MM.1S (cell line): ENCODE data around the gene GLE1.
"Not testable (repeated sequence)": the region's sequence is repeated elsewhere in the genome, so short reads cannot be mapped to it uniquely, and the experiment has no call there.

Experiments
- DNase-seq: peaks from one replicate; pipeline ENCODE4 v3.0.0-alpha.2; 2015
- H2AFZ ChIP-seq: fragments of 300-600 bp; sonication (generic); 2 replicates; pipeline ENCODE4 v1.6.0; 2016; ENCODE audit warnings: antibody characterized with exemption, low read length
- H3F3A ChIP-seq: fragments of 300-600 bp; sonication (generic); 2 replicates; pipeline ENCODE4 v1.6.1; 2016; ENCODE audit warnings: mild to moderate bottlenecking, antibody characterized with exemption, low read length, moderate library complexity, mixed read lengths; ENCODE audit not compliant: insufficient read depth
- H3K27ac ChIP-seq: fragments of 300-600 bp; sonication (generic); 2 replicates; pipeline ENCODE4 v1.5.1; 2016; ENCODE audit warnings: mild to moderate bottlenecking, low read length
- H3K27me3 ChIP-seq: fragments of 300-600 bp; sonication (generic); replicated peaks from 2 replicates; pipeline ENCODE4 v1.6.0; 2016; ENCODE audit warnings: low read length; ENCODE audit not compliant: insufficient read depth
- H3K36me3 ChIP-seq: fragments of 300-600 bp; sonication (generic); replicated peaks from 2 replicates; pipeline ENCODE4 v1.6.1; 2016; ENCODE audit warnings: mild to moderate bottlenecking, low read length, mixed read lengths; ENCODE audit not compliant: insufficient read depth
- H3K4me1 ChIP-seq: fragments of 300-600 bp; sonication (generic); 2 replicates; pipeline ENCODE4 v1.6.1; 2016; ENCODE audit warnings: low read length, mixed read lengths
- H3K4me2 ChIP-seq: fragments of 300-600 bp; sonication (generic); 2 replicates; pipeline ENCODE4 v1.6.0; 2016; ENCODE audit warnings: low read depth, low read length
- H3K4me3 ChIP-seq: fragments of 300-600 bp; sonication (generic); 2 replicates; pipeline ENCODE4 v1.5.1; 2016; ENCODE audit warnings: low read length, mixed read lengths
- H3K79me2 ChIP-seq: fragments of 300-600 bp; sonication (generic); 2 replicates; pipeline ENCODE4 v1.6.1; 2016; ENCODE audit warnings: mixed run types, low read length, mixed read lengths
- H3K9ac ChIP-seq: fragments of 300-600 bp; sonication (generic); 2 replicates; pipeline ENCODE4 v1.6.1; 2016; ENCODE audit warnings: low read length, mixed read lengths
- H3K9me2 ChIP-seq: fragments of 300-600 bp; sonication (generic); replicated peaks from 2 replicates; pipeline ENCODE4 v1.6.1; 2016; ENCODE audit warnings: mild to moderate bottlenecking, low read length, mixed read lengths; ENCODE audit not compliant: insufficient read depth
- H3K9me3 ChIP-seq: fragments of 300-600 bp; sonication (generic); replicated peaks from 2 replicates; pipeline ENCODE4 v1.6.1; 2016; ENCODE audit warnings: mild to moderate bottlenecking, low read length, mixed read lengths; ENCODE audit not compliant: insufficient read depth
- H4K20me1 ChIP-seq: fragments of 300-600 bp; sonication (generic); 2 replicates; pipeline ENCODE4 v1.6.1; 2016; ENCODE audit warnings: mild to moderate bottlenecking, low read length, moderate library complexity, mixed read lengths; ENCODE audit not compliant: insufficient read depth
- CTCF ChIP-seq: fragments of 300-600 bp; sonication (generic); IDR thresholded peaks from 2 replicates; pipeline ENCODE4 v1.5.1; 2016; ENCODE audit warnings: antibody characterized with exemption, low read length, mixed read lengths
- EZH2 ChIP-seq: fragments of 300-600 bp; sonication (generic); optimal IDR thresholded peaks from 2 replicates; pipeline ENCODE3; 2017; ENCODE audit warnings: low read depth, mild to moderate bottlenecking, antibody characterized with exemption, low read length, mixed read lengths
- EZH2phosphoT487 ChIP-seq: fragments of 300-600 bp; sonication (generic); IDR thresholded peaks from 2 replicates; pipeline ENCODE4 v1.6.1; 2018; ENCODE audit warnings: antibody characterized with exemption, low read length

The GLE1 gene

GRCh38 chr9:128580731-128581130 is 76.2 kb downstream of the GLE1 start:
- H3K9me2 ChIP-seq: no peaks in the 10 kb centered on the region
- H3F3A ChIP-seq: no peaks in the 10 kb centered on the region
- H2AFZ ChIP-seq: no peak overlapping the region
- no peak overlapping the region for H3K4me2 ChIP-seq
- no peaks in the 10 kb centered on the region for H4K20me1 ChIP-seq
- TF ChIP-seq EZH2 (no peak), EZH2phosphoT487 (no peak), CTCF (no peak)
- H3K27ac ChIP-seq: no peak overlapping the region
- H3K27me3 ChIP-seq: no peaks in the 10 kb centered on the region
- no peak overlapping the region for H3K4me3 ChIP-seq
- H3K9me3 ChIP-seq: no peaks in the 10 kb centered on the region
- no peak overlapping the region for H3K9ac ChIP-seq
- no peak for DNase-seq
- no peaks in the 10 kb centered on the region for H3K79me2 ChIP-seq
- H3K4me1 ChIP-seq: no peaks in the 10 kb centered on the region
- H3K36me3 ChIP-seq: peaks cover 29% of the 10 kb centered on the region

GRCh38 chr9:128585155-128585554 is 80.6 kb downstream of the GLE1 start:
- H3K36me3 ChIP-seq: peaks cover 18% of the 10 kb centered on the region; the same call in 1 of the 2 replicates

GRCh38 chr9:128586934-128587333 is 82.4 kb downstream of the GLE1 start:
- H3K36me3 ChIP-seq: peaks cover 15% of the 10 kb centered on the region; the same call in 1 of the 2 replicates

More at GRCh38 chr9:128585155-128585554, 80.6 kb downstream of the GLE1 start:
- H4K20me1 ChIP-seq, H3K4me3 ChIP-seq, H2AFZ ChIP-seq, H3K9ac ChIP-seq, DNase-seq, H3K79me2 ChIP-seq, H3K27me3 ChIP-seq, H3K9me3 ChIP-seq, H3K27ac ChIP-seq, H3K4me2 ChIP-seq, H3K9me2 ChIP-seq: not testable (repeated sequence)
- Histone ChIP-seq H3K4me1 (peaks cover 11% of the 10 kb centered on the region), H3F3A (peaks cover 22% of the 10 kb centered on the region)

GRCh38 chr9:128587453-128587852 is 82.9 kb downstream of the GLE1 start:
- Histone ChIP-seq H3K4me2 (peak overlapping the region; percentile 23; the same call in 1 of the 2 replicates), H3K36me3 (peaks cover 11% of the 10 kb centered on the region; the same call in 1 of the 2 replicates), H3K4me1 (peaks cover 11% of the 10 kb centered on the region)

More at GRCh38 chr9:128586934-128587333, 82.4 kb downstream of the GLE1 start:
- H3K9me2 ChIP-seq, H3K27me3 ChIP-seq, H3K4me3 ChIP-seq, H3K79me2 ChIP-seq, H3K9me3 ChIP-seq, H3K9ac ChIP-seq, H2AFZ ChIP-seq, H4K20me1 ChIP-seq: not testable (repeated sequence)
- Histone ChIP-seq H3K4me2 (peak overlapping the region; percentile 23; the same call in 1 of the 2 replicates), H3K4me1 (peaks cover 11% of the 10 kb centered on the region), H3F3A (peaks cover 22% of the 10 kb centered on the region), H3K27ac (peak overlapping the region; percentile 74; the same call in 1 of the 2 replicates)
- peak; percentile 27 for DNase-seq

More at GRCh38 chr9:128587453-128587852, 82.9 kb downstream of the GLE1 start:
- Histone ChIP-seq H3K79me2 (0 out of 2 replicates have a peak, but pooled peaks cover 2% of the 10 kb centered on the region), H3K27me3 (no peaks in the 10 kb centered on the region), H3K27ac (peak overlapping the region; percentile 74; the same call in 1 of the 2 replicates), H3K9me3 (no peaks in the 10 kb centered on the region), H3F3A (peaks cover 22% of the 10 kb centered on the region), H2AFZ (no peak overlapping the region), H3K9ac (no peak overlapping the region), H3K9me2 (no peaks in the 10 kb centered on the region), H4K20me1 (no peaks in the 10 kb centered on the region), H3K4me3 (no peak overlapping the region)
- no peak for TF ChIP-seq EZH2
- TF ChIP-seq EZH2phosphoT487: no peak
- no peak for TF ChIP-seq CTCF
- peak; percentile 92 for DNase-seq
